Measurements from ENCODE around the gene PTBP1. TPM values are rescaled to one million over a fixed set of nuclear protein-coding genes. Genes with fewer than 3 reads are reported as not detected.

PTBP1 gene
- total and polyA plus RNA-seq, 9 of the 15 experiments (the other 6 are each of a cell fraction or from before 2014, with no cell fraction given): 14.0 to 759 (median 234) TPM

GRCh38 chr19:796692-797527, at the start of gene PTBP1 (continued):
- TF ChIP-seq NR2C2 (CRISPR knock-in tag; IDR thresholded peaks at IDR 0.05) (peak; percentile 95), NR2C2 (tag; IDR thresholded peaks at IDR 0.05) (peak; percentile 98), USF2 (CRISPR knock-in tag; IDR thresholded peaks at IDR 0.05) (peak; percentile 99), YY1 (IDR thresholded peaks at IDR 0.05; ENCODE audit: borderline replicate concordance in 1 of 3, control insufficient read depth in 1 of 3, extremely low read depth in 1 of 3, insufficient read depth in 3 of 3, insufficient read length in 1 of 3, insufficient replicate concordance in 2 of 3, low read depth in 1 of 3, low read length in 2 of 3) (peak; percentile 99 to 100 (median 99)), ZNF174 (CRISPR knock-in tag; IDR thresholded peaks at IDR 0.05) (no peak), ZNF407 (IDR thresholded peaks at IDR 0.05; ENCODE audit: low read depth) (peak; percentile 63; the same call in 1 of the 2 replicates), NEUROD1 (IDR thresholded peaks at IDR 0.05; ENCODE audit: borderline replicate concordance, low read depth, low read length, partially characterized antibody) (peak; percentile 97), BRD4 (IDR thresholded peaks at IDR 0.05) (no peak), HDAC2 (IDR thresholded peaks at IDR 0.05) (0 out of 2 replicates have a peak, but pooled peaks have one; percentile 55), POLR2A (conservative IDR thresholded peaks at IDR 0.05) (peak; percentile 86), PRMT5 (CRISPR knock-in tag; IDR thresholded peaks at IDR 0.05) (no peak), ZBTB11 (CRISPR knock-in tag; IDR thresholded peaks at IDR 0.05) (peak in 1 of 3 experiments; percentile 20; a peak in 1 of 6 replicates), ZSCAN29 (IDR thresholded peaks at IDR 0.05) (no peak), NFXL1 (CRISPR knock-in tag; IDR thresholded peaks at IDR 0.05) (no peak)

Measured in K562 (cell line).